Caki2 (cell line): ENCODE measurements around the gene ETF1. TPM values are rescaled to one million over a fixed set of nuclear protein-coding genes. Genes with fewer than 3 reads are reported as not detected.

ENCODE experiments used
- DNase-seq: peaks from one replicate; pipeline ENCODE4 v3.0.0-alpha.2; 2015; ENCODE audit warnings: low read depth
- in situ Hi-C: cut with HindIII; loops from 2 replicates; pipeline ENCODE4 v1.10.0; 2016; ENCODE audit warnings: low sequenced_read_pairs, low pct_unique_long_range_greater_than_20kb, mixed read lengths
- total RNA-seq: library from RNA; depleted of rRNA; stranded (reverse); fragments of >200 nt; shearing (Covaris generic); gene quantifications from 2 replicates; pipeline ENCODE4 v1.2.3, GENCODE V29; 2014; ENCODE audit warnings: low replicate concordance; rRNA removed

The ETF1 gene
- total RNA-seq, 1 experiment from 2014 or later = 68.5 TPM

- in situ Hi-C loops = no loop called here
- no peak for DNase-seq
Measured at GRCh38 chr5:138458384-138458783, 84.7 kb downstream of the ETF1 start.

GRCh38 chr5:138457531-138458275, 85.3 kb downstream of the ETF1 start:
- in situ Hi-C loops = no loop called here

More at GRCh38 chr5:138457531-138458275, 85.3 kb downstream of the ETF1 start:
- DNase-seq = no peak

Other genes with a start within 250 kb of the ETF1 start
- 8.7 and 13.4 TPM in 2 replicates for gene CDC25C, start 211.4 kb downstream of the ETF1 start, total RNA-seq
- 12.9 and 16.6 TPM in 2 replicates for gene FAM53C, start 205.0 kb downstream of the ETF1 start, total RNA-seq
- gene KDM3B, start 190.6 kb downstream of the ETF1 start, total RNA-seq = 16.8 and 16.9 TPM in 2 replicates
- gene REEP2, start 104.2 kb downstream of the ETF1 start, total RNA-seq = 1.5 and 8.9 TPM in 2 replicates
- 0.75 and 1.0 TPM in 2 replicates for gene EGR1, start 77.8 kb downstream of the ETF1 start, total RNA-seq
- 234 and 247 TPM in 2 replicates for gene HSPA9, start 32.2 kb upstream of the ETF1 start, total RNA-seq
- 233 and 268 TPM in 2 replicates for gene CTNNA1, start 210.2 kb upstream of the ETF1 start, total RNA-seq